Measurements from ENCODE around the gene GPR87.

GPR87 gene

GRCh38 chr3:151281671-151282324 is 34.8 kb downstream of the GPR87 start:
- DNase-seq: no peak

GRCh38 chr3:151278230-151278629 is 38.4 kb downstream of the GPR87 start, which contains the start of gene P2RY14:
P2RY14 (minus strand) TSS chr3:151278542; CDS start chr3:151214316, 64,226 bp downstream.
- no peak for DNase-seq

GRCh38 chr3:151276687-151277042 is 40.0 kb downstream of the GPR87 start:
- DNase-seq: no peak

DNA sequence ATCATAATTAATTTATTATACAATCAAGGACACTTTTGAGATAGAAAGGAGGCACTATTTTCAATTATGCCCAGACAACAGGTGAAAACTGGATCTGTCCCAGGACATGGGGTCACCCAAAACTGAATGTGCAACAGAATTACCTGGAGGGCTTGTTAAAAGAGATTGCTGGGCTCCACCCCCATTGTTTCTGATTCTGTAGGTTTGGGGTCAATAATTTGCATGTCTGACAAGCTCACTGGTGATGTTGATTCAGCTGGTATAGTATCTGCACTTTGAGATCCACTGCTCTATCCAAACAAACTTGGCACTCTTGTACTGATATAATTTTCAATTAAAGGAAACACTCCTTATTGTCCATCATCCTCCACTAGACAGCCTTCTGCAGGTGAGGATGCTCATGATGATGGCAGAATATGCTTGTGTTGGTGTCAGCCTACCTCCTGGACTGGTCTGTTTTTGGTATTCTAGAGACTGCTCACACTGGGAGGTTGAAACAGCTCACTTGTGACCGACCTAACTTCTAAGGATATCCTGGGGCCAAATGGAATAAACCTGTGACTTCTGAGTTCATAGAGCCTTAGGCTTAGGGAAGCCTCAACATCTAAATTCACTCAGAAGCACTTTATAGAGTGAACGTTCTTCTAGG is 40.5 kb downstream of the GPR87 start:
- DNase-seq: no peak

DNA sequence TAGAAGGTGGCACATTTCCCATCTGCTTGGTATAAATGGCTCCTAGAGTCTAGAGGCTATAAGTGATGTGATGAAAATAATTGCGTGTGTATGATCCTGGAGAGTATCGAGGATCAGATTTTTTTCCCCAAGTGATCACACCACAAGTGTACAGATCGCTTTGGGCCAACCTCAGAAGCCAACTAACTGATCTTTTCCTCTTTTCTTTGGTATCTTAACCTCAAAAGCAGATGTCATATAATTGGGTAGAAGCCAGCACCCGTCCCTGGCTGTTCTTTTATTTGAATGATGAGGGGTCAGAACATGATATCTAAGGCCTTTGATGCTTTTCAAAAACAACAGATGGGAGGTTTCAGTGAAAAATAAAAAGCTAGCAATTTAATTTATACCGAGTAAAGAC is 41.5 kb downstream of the GPR87 start:
- no peak for DNase-seq

DNA sequence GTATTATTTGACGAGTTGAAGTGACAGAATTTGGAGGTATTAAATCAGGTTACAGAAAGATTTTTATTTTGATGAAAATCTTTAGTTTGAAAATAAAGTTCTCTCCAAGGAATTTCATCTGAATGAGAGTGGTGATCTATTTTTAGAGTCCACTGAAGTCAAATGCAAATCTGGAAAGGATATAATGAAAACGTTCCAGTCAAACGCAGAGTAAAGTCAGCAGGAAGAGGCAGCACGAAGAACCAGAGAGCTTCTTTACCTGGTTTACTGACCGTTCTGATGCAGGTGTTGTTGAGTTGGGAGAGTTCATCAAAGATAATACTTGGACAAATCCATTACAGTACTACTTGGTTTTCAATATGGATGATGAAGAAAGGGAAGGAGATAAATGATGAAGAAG is 47.0 kb downstream of the GPR87 start:
- no peak for DNase-seq

GRCh38 chr3:151268267-151269235 is 48.1 kb downstream of the GPR87 start:
- DNase-seq: no peak

- DNase-seq: no peak
Observed at GRCh38 chr3:151267066-151267465, 49.6 kb downstream of the GPR87 start.

- DNase-seq: no peak
Observed at GRCh38 chr3:151265866-151266265, 50.8 kb downstream of the GPR87 start.

GRCh38 chr3:151265166-151265565 is 51.5 kb downstream of the GPR87 start:
- no peak for DNase-seq

DNA sequence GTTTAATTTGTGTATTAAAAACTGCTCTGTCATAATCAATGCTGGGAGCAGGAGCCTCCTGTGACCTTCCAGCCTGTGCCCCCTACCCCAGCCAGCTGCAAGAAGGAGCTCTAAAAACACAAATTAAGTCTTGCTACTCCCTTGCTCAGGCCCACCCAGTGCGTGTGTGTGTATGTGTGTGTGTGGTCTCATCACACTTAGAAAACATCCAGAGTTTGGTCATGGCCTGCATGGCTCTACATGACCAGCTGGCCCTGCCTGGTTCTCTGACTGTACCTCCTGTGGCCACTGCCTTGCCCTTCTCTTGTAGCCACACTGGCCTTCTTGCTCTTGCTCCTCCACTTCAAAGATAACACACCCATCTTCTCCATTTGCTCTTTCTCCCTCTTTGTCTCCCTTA is 52.0 kb downstream of the GPR87 start:
- DNase-seq: no peak

DNA sequence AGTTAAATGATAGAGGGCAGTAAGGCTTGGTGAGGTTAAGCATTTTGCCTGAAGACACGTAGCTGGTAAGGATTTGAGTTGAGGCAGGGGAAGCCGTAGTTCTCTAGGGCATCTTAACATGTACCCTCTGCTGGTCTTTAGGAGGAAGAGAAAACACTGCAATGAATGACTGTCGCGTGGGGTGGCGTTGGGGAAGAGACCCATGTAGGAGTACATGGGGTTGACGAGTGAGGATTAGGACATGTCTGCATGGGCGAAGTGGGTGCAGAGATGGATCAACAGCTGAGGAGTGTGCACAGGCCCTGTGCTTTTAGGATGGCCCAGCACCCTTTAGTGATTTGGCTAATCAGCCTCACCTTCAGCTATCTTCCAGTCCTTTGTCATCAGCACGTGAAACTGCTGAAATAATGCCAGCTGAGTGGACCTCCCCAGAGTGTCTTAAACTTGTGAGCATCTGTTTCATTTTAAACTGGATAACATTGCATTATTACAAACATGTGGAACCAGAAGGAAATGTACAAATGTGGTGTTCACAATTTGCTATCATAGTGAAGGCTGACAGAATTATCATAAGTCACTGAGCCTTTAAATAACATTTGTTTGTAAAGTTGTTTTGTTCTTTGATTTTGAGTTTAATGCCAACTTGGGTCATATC is 53.6 kb downstream of the GPR87 start:
- DNase-seq: no peak

- no peak for DNase-seq
Observed at GRCh38 chr3:151259664-151260063, 57.0 kb downstream of the GPR87 start.

DNA sequence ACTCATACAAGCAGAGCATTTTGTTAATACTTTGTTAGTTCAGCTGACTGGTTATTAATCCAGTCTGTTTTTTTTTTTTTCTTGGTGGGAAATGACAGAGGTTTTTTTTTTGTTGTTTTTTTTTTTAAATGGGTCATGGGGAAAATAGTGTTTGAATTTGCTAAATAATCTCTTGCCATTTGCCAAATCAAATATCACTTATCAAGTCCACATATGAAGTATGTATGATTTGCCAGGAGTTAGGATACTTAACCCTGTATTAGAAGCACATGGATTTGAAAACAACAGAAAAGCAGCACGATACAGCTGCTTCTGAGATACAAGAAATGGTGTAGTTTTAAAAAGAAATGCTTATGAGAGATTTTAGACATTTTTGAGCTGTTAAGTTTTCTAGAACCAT is 59.9 kb downstream of the GPR87 start:
- no peak for DNase-seq

GRCh38 chr3:151248772-151249337 is 67.8 kb downstream of the GPR87 start:
- no peak for DNase-seq
